Activated T-helper 2 cell treated with anti-CD3 and anti-CD28 coated beads, Interferon-gamma antibody, Interleukin-2, Interleukin-4, amounts not matched to agents 10 μg/mL and 5 μg/mL and 100 μg/mL, durations not matched to agents 14 hours and 24 hours and 36 hours (primary cell): ENCODE results near the gene WBP2NL. TPM values are rescaled to one million over a fixed set of nuclear protein-coding genes. Genes with fewer than 3 reads are reported as not detected.

ENCODE experiments used
- total RNA-seq: library from RNA; stranded (reverse); gene quantifications from 2 replicates; pipeline ENCODE4 v1.2.3, GENCODE V29; 2022

Gene WBP2NL
- total RNA-seq, 1 donor from 2014 or later: 1.3 TPM

Other genes starting within 250 kb of the WBP2NL start
- gene CCDC134, start 198.1 kb upstream of the WBP2NL start, total RNA-seq: 17.4 and 19.6 TPM in 2 replicates
- gene SREBF2, start 165.7 kb upstream of the WBP2NL start, total RNA-seq: 191 and 202 TPM in 2 replicates
- 1.0 and 1.7 TPM in 2 replicates for gene SHISA8, start 83.7 kb upstream of the WBP2NL start, total RNA-seq
- 2.7 and 3.1 TPM in 2 replicates for gene TNFRSF13C, start 72.0 kb upstream of the WBP2NL start, total RNA-seq
- 58.6 and 59.3 TPM in 2 replicates for gene CENPM, start 51.6 kb upstream of the WBP2NL start, total RNA-seq
- gene SEPTIN3, start 29.3 kb upstream of the WBP2NL start, total RNA-seq: 7.1 and 8.5 TPM in 2 replicates
- gene NAGA, start 72.0 kb downstream of the WBP2NL start, total RNA-seq: 38.8 and 44.9 TPM in 2 replicates
- 5.6 and 5.7 TPM in 2 replicates for gene PHETA2, start 75.5 kb downstream of the WBP2NL start, total RNA-seq
- 65.1 and 69.7 TPM in 2 replicates for gene SMDT1, start 80.9 kb downstream of the WBP2NL start, total RNA-seq
- gene NDUFA6, start 92.0 kb downstream of the WBP2NL start, total RNA-seq: 92.4 and 95.1 TPM in 2 replicates
- gene CYP2D6, start 132.0 kb downstream of the WBP2NL start, total RNA-seq: 3.5 and 3.6 TPM in 2 replicates